ENCODE data around the gene OBSCN.

Gene OBSCN

DNA sequence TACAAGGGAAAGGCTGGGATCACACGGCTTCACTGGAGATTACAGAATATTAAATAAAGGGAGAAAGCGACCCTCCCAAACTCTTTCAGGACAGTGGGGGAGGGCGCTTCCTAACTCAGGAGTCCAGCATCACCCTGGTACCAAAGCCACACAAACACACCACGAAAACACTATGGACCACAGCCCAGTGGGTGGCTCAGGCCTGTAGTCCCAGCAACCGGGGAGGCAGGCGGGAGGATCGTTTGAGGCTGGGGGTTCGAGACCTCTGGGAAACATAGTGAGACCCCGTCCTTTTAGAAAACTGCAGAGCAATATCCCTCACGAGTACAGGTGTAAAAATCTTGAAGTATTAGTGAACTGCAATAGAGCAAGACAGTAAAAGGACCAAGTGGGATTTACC lies 182.8 kb downstream of the OBSCN start:
- TF ChIP-seq, protein P1, sequence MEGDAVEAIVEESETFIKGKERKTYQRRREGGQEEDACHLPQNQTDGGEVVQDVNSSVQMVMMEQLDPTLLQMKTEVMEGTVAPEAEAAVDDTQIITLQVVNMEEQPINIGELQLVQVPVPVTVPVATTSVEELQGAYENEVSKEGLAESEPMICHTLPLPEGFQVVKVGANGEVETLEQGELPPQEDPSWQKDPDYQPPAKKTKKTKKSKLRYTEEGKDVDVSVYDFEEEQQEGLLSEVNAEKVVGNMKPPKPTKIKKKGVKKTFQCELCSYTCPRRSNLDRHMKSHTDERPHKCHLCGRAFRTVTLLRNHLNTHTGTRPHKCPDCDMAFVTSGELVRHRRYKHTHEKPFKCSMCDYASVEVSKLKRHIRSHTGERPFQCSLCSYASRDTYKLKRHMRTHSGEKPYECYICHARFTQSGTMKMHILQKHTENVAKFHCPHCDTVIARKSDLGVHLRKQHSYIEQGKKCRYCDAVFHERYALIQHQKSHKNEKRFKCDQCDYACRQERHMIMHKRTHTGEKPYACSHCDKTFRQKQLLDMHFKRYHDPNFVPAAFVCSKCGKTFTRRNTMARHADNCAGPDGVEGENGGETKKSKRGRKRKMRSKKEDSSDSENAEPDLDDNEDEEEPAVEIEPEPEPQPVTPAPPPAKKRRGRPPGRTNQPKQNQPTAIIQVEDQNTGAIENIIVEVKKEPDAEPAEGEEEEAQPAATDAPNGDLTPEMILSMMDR (conservative IDR thresholded peaks at IDR 0.05), result no peak
- TF ChIP-seq ZFX (IDR thresholded peaks at IDR 0.05), result no peak
- no peak overlapping the region for H3K27ac ChIP-seq

DNA sequence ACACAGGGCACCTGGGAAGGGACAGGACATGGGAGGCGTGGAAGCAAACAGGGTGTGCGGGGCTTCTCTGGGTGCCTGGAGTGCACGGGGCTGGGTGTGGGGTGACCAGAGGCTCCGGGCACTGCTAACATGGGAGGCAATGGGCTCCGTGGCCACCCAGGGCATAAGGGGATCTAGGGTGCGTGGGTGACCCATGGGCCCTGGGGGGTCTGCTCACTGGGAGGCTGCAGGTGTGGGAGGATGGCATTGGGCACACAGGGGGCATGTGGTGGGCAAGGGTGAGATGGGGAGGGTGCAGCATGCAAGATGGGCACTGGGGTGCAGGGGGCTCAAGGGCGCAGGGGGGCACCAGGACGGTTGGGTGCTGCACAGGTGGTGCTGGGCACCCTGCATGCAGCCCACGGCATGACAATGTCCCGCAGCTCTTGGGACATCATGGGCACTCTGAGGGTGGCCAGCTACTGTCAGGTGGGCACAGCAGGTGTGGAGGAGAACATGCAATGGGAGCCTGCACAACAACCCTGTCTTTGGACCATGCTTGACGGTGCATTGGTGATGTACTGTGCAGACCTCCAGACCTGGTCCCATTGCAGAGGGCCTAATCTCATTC lies 183.7 kb downstream of the OBSCN start:
- H3K27ac ChIP-seq, result no peak overlapping the region
- TF ChIP-seq, protein P1 (conservative IDR thresholded peaks at IDR 0.05), result no peak
- TF ChIP-seq ZFX (IDR thresholded peaks at IDR 0.05), result no peak

DNA sequence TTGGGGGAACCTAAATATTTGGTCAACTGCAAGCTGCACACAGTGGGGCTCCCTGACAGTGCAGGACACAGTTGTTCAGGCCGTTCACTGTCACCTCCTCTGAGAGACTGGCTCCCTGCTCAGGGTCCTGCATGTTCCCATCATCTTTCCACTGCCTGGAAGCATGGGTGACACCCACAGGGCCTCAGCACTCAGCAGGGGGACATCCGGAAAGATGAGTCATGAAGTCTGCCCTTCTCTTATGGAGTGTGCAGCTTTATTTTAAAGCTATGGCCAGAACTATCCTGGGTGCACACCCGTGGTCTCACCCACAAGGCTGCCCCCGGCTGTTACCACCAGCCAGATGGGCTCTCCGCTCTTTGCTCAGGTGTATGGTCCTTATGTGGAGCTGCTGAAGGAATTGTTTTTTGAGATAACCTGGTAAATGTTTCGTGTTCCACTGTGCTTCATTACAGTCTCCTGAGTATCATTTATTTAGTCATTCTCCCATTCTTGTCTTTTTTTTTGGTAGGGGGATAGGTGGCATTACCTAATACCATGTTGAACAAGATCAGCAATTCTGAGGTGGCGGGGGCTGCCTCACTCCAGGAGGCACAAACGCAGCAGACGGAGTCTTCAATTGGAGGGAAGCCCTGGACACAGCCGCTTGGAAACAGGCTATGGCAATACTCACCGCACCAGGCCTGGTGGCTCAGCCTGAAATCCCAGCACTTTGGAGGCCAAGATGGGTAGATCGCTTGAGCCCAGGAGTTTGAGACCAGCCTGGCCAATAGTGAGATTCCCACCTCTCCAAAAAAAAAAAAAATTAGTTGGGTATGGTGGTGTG lies 184.5 kb downstream of the OBSCN start:
- TF ChIP-seq, protein P1 (conservative IDR thresholded peaks at IDR 0.05), result no peak
- TF ChIP-seq ZFX (IDR thresholded peaks at IDR 0.05), result no peak
- no peak overlapping the region for H3K27ac ChIP-seq

DNA sequence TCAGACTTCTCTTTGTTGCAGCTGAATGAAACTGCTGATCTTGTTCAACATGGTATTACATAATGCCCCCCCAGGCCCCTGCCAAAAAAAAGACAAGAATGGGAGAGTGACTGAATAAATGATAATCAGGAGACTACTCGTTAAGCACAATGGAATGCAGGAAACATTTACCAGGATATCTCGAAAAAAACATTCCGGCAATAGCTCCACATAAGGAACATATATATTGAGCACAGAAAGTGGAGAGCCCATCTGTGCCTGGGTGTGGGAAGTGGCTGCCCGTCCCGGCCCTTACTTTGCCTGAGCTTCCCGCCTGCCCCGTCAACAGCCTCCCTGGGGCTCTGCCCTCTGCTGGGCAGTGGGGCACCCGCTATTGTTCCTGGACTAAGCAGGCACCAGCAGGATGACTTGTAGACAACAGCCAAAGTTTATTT lies 185.4 kb downstream of the OBSCN start:
- no peak for TF ChIP-seq ZFX (IDR thresholded peaks at IDR 0.05)
- TF ChIP-seq, protein P1 (conservative IDR thresholded peaks at IDR 0.05), result no peak
- no peak overlapping the region for H3K27ac ChIP-seq

DNA sequence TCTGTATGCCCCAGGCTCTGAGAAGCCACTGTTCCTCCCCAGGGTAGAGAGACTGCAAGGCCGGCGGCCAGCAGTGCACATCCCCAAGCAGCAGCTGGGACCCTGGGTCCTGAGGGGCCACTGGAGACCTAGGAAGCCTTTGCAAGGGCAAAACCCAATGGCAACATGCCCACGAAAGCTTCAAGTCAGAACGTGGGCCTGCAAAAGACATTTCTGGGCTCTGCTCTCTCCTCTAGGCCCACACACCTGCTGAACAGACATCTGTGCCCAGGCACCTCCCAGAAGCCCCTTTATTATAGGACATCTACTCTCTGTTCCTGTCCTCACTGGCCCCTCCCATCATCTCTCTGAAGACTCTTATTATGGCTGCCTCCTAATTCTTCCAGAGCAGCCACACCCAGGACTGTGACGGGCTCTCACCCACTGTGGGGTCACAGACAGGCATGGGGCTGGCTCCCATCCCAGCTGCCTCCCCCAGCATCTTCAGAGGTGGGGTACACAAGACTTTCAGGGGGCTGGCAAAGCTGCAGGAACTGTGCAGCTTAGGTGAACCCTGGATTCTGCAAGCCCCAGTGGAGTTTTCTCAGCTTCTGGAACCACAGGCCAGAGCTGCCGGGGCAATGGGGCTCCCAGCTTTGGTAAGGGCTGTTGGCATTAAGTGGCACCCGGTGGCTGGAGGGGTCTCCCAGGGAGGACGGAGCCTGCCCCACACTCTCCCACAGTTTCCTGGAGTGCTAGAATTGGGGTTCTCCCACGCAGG lies 186.1 kb downstream of the OBSCN start:
- no peak for TF ChIP-seq ZFX (IDR thresholded peaks at IDR 0.05)
- TF ChIP-seq, protein P1 (conservative IDR thresholded peaks at IDR 0.05), result no peak
- no peak overlapping the region for H3K27ac ChIP-seq

- TF ChIP-seq ZFX (IDR thresholded peaks at IDR 0.05), result no peak
- H3K27ac ChIP-seq, result no peak overlapping the region
Observed at GRCh38 chr1:228394571-228395394, 186.9 kb downstream of the OBSCN start.

All from C4-2B (cell line).